Measurements from ENCODE around the gene PTPRG.

DNA sequence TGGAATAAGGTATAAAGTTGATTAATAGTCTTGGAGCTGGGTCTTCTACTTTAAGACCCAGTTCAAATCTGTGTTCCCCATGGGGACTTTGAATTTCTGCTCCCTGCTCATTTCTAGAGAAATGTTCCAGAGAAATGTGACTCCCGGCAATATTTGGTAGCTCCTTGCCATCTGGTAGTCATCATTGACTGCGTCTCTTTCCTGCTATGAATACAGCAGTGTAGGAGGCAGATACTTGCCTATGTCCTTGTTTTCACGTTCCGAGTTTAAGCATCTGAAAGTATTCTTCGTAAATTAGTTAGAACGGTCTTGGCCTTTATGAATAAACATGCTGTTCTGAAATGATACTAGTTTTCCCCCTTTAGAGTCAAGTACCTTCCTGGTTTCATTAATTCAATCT, 352.9 kb downstream of the PTPRG start:
- TF ChIP-seq SRF (IDR thresholded peaks at IDR 0.05; ENCODE audit: low read depth in 2 of 2, low read length in 2 of 2) (no peak), ATF7 (IDR thresholded peaks at IDR 0.05; ENCODE audit: low read depth) (no peak)
